IMR-90 (cell line): ENCODE measurements around the gene PLXDC1. TPM values are rescaled to one million over a fixed set of nuclear protein-coding genes. Genes with fewer than 3 reads are reported as not detected.

Source experiments
- ATAC-seq: fragments of 200-7000 bp; cut with Tn5 transposase; 2 replicates; pipeline ENCODE4 v1.9.1; 2020; ENCODE audit warnings: low read depth, mild to moderate bottlenecking, moderate library complexity
- BruUV-seq: library from RNA; stranded (reverse); fragments of 400-500 nt; replicated peaks from 2 replicates; lab custom pipeline; 2021; lab: Mats Ljungman, UMichigan
- CTCF ChIA-PET: fragments of 300-600 bp; formaldehyde crosslinking; extraction: SDS; loops from one replicate; lab custom pipeline; 2021; ENCODE audit warnings: antibody characterized with exemption; lab: Yijun Ruan, JAX
- POLR2A ChIA-PET: fragments of 300-600 bp; sonication (Branson Sonifier 250); formaldehyde crosslinking; loops from one replicate; lab custom pipeline; 2022; ENCODE audit warnings: antibody characterized with exemption; ENCODE audit not compliant: unreplicated experiment; lab: Charles Lee
- DNase-seq: peaks from one replicate; pipeline ENCODE4 v3.0.0; 2013
- H2AFZ ChIP-seq: replicated peaks from 2 replicates; pipeline ENCODE3; 2013; ENCODE audit warnings: low read length, mild to moderate bottlenecking; ENCODE audit not compliant: poor library complexity
- H2AK5ac ChIP-seq: 2 replicates; pipeline ENCODE4 v1.6.1; 2013; ENCODE audit warnings: low read depth, low read length, inconsistent platforms
- H2AK9ac ChIP-seq: replicated peaks from 2 replicates; pipeline ENCODE3; 2013; ENCODE audit warnings: mild to moderate bottlenecking, low read depth, low read length, moderate library complexity; ENCODE audit not compliant: poor library complexity
- H2BK120ac ChIP-seq: 2 replicates; pipeline ENCODE4 v1.6.1; 2013; ENCODE audit warnings: low read depth, low read length, inconsistent platforms
- H2BK15ac ChIP-seq: 3 replicates; pipeline ENCODE4 v1.6.1; 2013; ENCODE audit warnings: low read depth, low read length, inconsistent platforms
- H2BK20ac ChIP-seq: 2 replicates; pipeline ENCODE4 v1.6.1; 2013; ENCODE audit warnings: low read depth, mild to moderate bottlenecking, inconsistent platforms, low read length, moderate library complexity
- H2BK5ac ChIP-seq: 2 replicates; pipeline ENCODE4 v1.6.1; 2013; ENCODE audit warnings: mild to moderate bottlenecking, low read depth, low read length, inconsistent platforms; ENCODE audit not compliant: poor library complexity, severe bottlenecking
- H3K14ac ChIP-seq: replicated peaks from 2 replicates; pipeline ENCODE4 v1.6.1; 2013; ENCODE audit warnings: low read depth, low read length, inconsistent platforms
- H3K18ac ChIP-seq: 2 replicates; pipeline ENCODE4 v1.6.1; 2013; ENCODE audit warnings: low read depth, low read length, control low read depth
- H3K23ac ChIP-seq: 2 replicates; pipeline ENCODE4 v1.6.1; 2013; ENCODE audit warnings: low read depth, low read length, inconsistent platforms
- H3K27ac ChIP-seq: 2 replicates; pipeline ENCODE4 v1.5.1; 2013; ENCODE audit warnings: mild to moderate bottlenecking, control low read depth, low read length; ENCODE audit not compliant: insufficient read depth
- H3K27me3 ChIP-seq: 2 replicates; pipeline ENCODE4 v1.6.1; 2013; ENCODE audit warnings: low read length; ENCODE audit not compliant: control insufficient read depth, insufficient read depth
- H3K36me3 ChIP-seq: 2 replicates; pipeline ENCODE4 v1.6.1; 2013; ENCODE audit warnings: low read length, mixed read lengths; ENCODE audit not compliant: control insufficient read depth, insufficient read depth
- H3K4ac ChIP-seq: 2 replicates; pipeline ENCODE4 v1.6.1; 2013; ENCODE audit warnings: low read depth, low read length, inconsistent platforms
- H3K4me1 ChIP-seq: 2 replicates; pipeline ENCODE4 v1.6.1; 2013; ENCODE audit warnings: low read length, mixed read lengths; ENCODE audit not compliant: control insufficient read depth, insufficient read depth
- H3K4me2 ChIP-seq: 2 replicates; pipeline ENCODE4 v1.6.1; 2013; ENCODE audit warnings: low read depth, mild to moderate bottlenecking, control low read depth, low read length, moderate library complexity
- H3K4me3 ChIP-seq: 2 replicates; pipeline ENCODE4 v1.5.1; 2013; ENCODE audit warnings: low read depth, mild to moderate bottlenecking, control low read depth, low read length, moderate library complexity; ENCODE audit not compliant: insufficient read depth
- H3K56ac ChIP-seq: 2 replicates; pipeline ENCODE4 v1.6.1; 2013; ENCODE audit warnings: low read length, inconsistent platforms; ENCODE audit not compliant: insufficient read depth; ENCODE audit errors: extremely low read depth
- H3K79me1 ChIP-seq, 2 experiments: 2 replicates each; pipeline ENCODE4 v1.6.1; 2013; ENCODE audit warnings: low read length in 2 of 2, inconsistent platforms in 1 of 2, low read depth in 1 of 2
- H3K9ac ChIP-seq: 2 replicates; pipeline ENCODE4 v1.6.1; 2013; ENCODE audit warnings: low read depth, low read length, control low read depth
- H3K9me1 ChIP-seq: 2 replicates; pipeline ENCODE4 v1.6.1; 2013; ENCODE audit warnings: low read length, inconsistent platforms; ENCODE audit not compliant: insufficient read depth
- H3K9me3 ChIP-seq: 2 replicates; pipeline ENCODE4 v1.6.1; 2013; ENCODE audit warnings: low read length; ENCODE audit not compliant: control insufficient read depth, insufficient read depth
- H4K20me1 ChIP-seq: 2 replicates; pipeline ENCODE4 v1.6.1; 2013; ENCODE audit warnings: low read length, inconsistent platforms; ENCODE audit not compliant: insufficient read depth
- H4K5ac ChIP-seq: 2 replicates; pipeline ENCODE4 v1.6.1; 2013; ENCODE audit warnings: mild to moderate bottlenecking, low read depth, low read length, control low read depth
- H4K8ac ChIP-seq, 2 experiments: 2 replicates each; pipeline ENCODE4 v1.6.1; 2013; ENCODE audit warnings: low read depth in 2 of 2, low read length in 2 of 2, control low read depth in 1 of 2, inconsistent platforms in 1 of 2
- H4K91ac ChIP-seq: 2 replicates; pipeline ENCODE4 v1.6.1; 2013; ENCODE audit warnings: low read depth, low read length, inconsistent platforms; ENCODE audit not compliant: insufficient read depth
- BHLHE40 ChIP-seq: fragments of 150-350 bp; IDR thresholded peaks from 2 replicates; pipeline ENCODE4 v1.6.1; 2016; ENCODE audit warnings: mild to moderate bottlenecking, low read depth, low read length
- CEBPB ChIP-seq: IDR thresholded peaks from 2 replicates; pipeline ENCODE4 v1.6.1; 2012; ENCODE audit warnings: low read depth, low read length, improper control_type of control experiment
- CHD1 ChIP-seq: IDR thresholded peaks from 2 replicates; pipeline ENCODE4 v1.6.1; 2012; ENCODE audit warnings: low read depth, low read length, improper control_type of control experiment
- FOS ChIP-seq: fragments of 150-350 bp; IDR thresholded peaks from 2 replicates; pipeline ENCODE4 v1.6.1; 2016; ENCODE audit warnings: low read depth, low read length
- MAFK ChIP-seq: IDR thresholded peaks from 2 replicates; pipeline ENCODE4 v1.6.1; 2012; ENCODE audit warnings: low read depth, low read length, improper control_type of control experiment
- MAZ ChIP-seq: IDR thresholded peaks from 2 replicates; pipeline ENCODE4 v1.6.1; 2012; ENCODE audit warnings: low read depth, mild to moderate bottlenecking, low read length, improper control_type of control experiment, moderate library complexity, borderline replicate concordance
- MXI1 ChIP-seq: IDR thresholded peaks from 2 replicates; pipeline ENCODE4 v1.6.1; 2012; ENCODE audit warnings: low read depth, mild to moderate bottlenecking, low read length, moderate library complexity, borderline replicate concordance
- NFE2L2 ChIP-seq: fragments of 150-350 bp; IDR thresholded peaks from 2 replicates; pipeline ENCODE4 v1.6.1; 2016; ENCODE audit warnings: low read depth, mild to moderate bottlenecking, low read length
- POLR2A ChIP-seq: IDR thresholded peaks from 2 replicates; pipeline ENCODE4 v1.6.1; 2012; ENCODE audit warnings: mild to moderate bottlenecking, low read depth, low read length
- RAD21 ChIP-seq: IDR thresholded peaks from 2 replicates; pipeline ENCODE4 v1.6.1; 2012; ENCODE audit warnings: low read length, improper control_type of control experiment
- RCOR1 ChIP-seq: IDR thresholded peaks from 2 replicates; pipeline ENCODE4 v1.6.1; 2012; ENCODE audit warnings: mild to moderate bottlenecking, low read length, improper control_type of control experiment; ENCODE audit not compliant: insufficient replicate concordance
- RFX5 ChIP-seq: IDR thresholded peaks from 2 replicates; pipeline ENCODE4 v1.8.0; 2012; ENCODE audit warnings: low read depth, mild to moderate bottlenecking, low read length, moderate library complexity
- SMC3 ChIP-seq: fragments of 150-350 bp; IDR thresholded peaks from 2 replicates; pipeline ENCODE4 v1.6.1; 2016; ENCODE audit warnings: low read depth, mild to moderate bottlenecking, antibody characterized with exemption, low read length, moderate library complexity
- USF2 ChIP-seq: fragments of 150-350 bp; IDR thresholded peaks from 2 replicates; pipeline ENCODE4 v1.6.1; 2017; ENCODE audit warnings: mild to moderate bottlenecking, antibody characterized with exemption, low read length, low read depth
- WGBS, 2 experiments: methylation state at CpG; one replicate each; pipeline versions ENCODE4 v1.1.5 to v1.1.7; 2013; ENCODE audit warnings: missing lambda C conversion rate in 2 of 2; ENCODE audit not compliant: insufficient read length in 1 of 2; ENCODE audit errors: extremely low coverage in 2 of 2; 5-methylcytosine and 5-hydroxymethylcytosine counted together
- dilution Hi-C: fragments of 300-500 bp; cut with HindIII; formaldehyde crosslinking; loops from one replicate; pipeline ENCODE4 v1.14.3; 2018; ENCODE audit warnings: low sequenced_read_pairs; ENCODE audit not compliant: unreplicated experiment
- in situ Hi-C: fragments of 300-500 bp; cut with MboI; formaldehyde crosslinking; loops from 3 replicates; pipeline ENCODE4 v1.14.3; 2019; ENCODE audit warnings: low sequenced_read_pairs, inconsistent platforms, mixed read lengths
- intact Hi-C: fragments of 100-400 bp; cut with micrococcal nuclease; formaldehyde crosslinking; loops from 2 replicates; pipeline ENCODE4 v1.10.0; 2022
- polyA plus RNA-seq, 3 experiments: library from polyadenylated mRNA; depleted of rRNA; stranded (reverse); fragments of >200 nt; gene quantifications; 2 replicates each; pipeline ENCODE4 v1.2.3, GENCODE V29; 2012; ENCODE audit warnings: low replicate concordance in 1 of 3
- total RNA-seq: library from RNA; depleted of rRNA; stranded (reverse); fragments of >200 nt; gene quantifications from 2 replicates; pipeline ENCODE4 v1.2.3, GENCODE V29; 2012
- TF ChIP-seq, protein P1 (sequence below): fragments of 150-350 bp; IDR thresholded peaks from 2 replicates; pipeline ENCODE4 v1.6.1; 2016; ENCODE audit warnings: low read depth, mild to moderate bottlenecking, low read length, moderate library complexity, borderline replicate concordance
- TF ChIP-seq, protein P2 (sequence below): conservative IDR thresholded peaks from 2 replicates; pipeline ENCODE4 v1.5.1; 2012; ENCODE audit warnings: mild to moderate bottlenecking, low read depth, low read length, improper control_type of control experiment

Gene PLXDC1
- total and polyA plus RNA-seq, 2 of the 4 experiments (the other 2 are of a cell fraction) = under 0.01 to 0.50 TPM

DNA sequence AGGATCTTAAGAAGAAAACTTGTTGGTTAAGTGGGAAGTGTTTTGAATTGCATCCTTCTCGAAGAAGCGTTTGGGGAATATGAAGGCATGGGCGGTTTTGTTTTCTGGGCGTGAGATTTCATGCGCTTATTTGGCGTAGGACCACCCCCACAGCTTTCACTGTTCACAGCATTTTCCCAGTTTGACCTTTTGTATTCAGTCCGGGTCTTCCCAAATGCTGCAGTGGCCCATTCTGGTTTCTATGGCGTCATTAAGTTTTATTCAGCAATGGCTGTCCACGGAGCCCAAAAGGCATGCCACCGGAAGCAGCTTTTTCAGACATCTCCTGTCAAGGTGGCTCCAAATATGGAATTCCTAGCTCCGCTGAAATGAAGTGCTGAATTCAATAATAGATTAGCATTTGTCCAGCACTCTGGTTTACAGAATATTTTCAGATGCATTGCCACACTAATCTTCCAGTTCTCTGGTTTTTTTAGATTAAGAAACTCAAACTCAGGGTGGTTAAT is 93.7 kb downstream of the PLXDC1 start:
- Histone ChIP-seq H2AFZ (no peak overlapping the region), H3K9me3 (no peaks in the 10 kb centered on the region), H3K27me3 (peaks cover 6% of the 10 kb centered on the region), H2BK15ac (no peak overlapping the region), H3K4me3 (no peak overlapping the region), H2BK120ac (no peak overlapping the region), H3K27ac (no peak overlapping the region), H3K4ac (no peak overlapping the region), H4K5ac (no peak overlapping the region), H2AK9ac (no peak overlapping the region), H3K14ac (no peak overlapping the region), H3K23ac (no peak overlapping the region), H2AK5ac (no peak overlapping the region), H3K56ac (no peak overlapping the region), H4K91ac (no peak overlapping the region), H3K79me1 (peaks cover 2 to 3% of the 10 kb centered on the region in 2 experiments; a peak in 2 of 4 replicates), H3K18ac (no peak overlapping the region), H3K4me1 (peaks cover under 1% of the 10 kb centered on the region; the same call in 1 of the 2 replicates), H3K36me3 (no peaks in the 10 kb centered on the region), H3K4me2 (peak overlapping the region; percentile 16; the same call in 1 of the 2 replicates), H3K9me1 (peaks cover 1% of the 10 kb centered on the region; the same call in 1 of the 2 replicates), H2BK20ac (no peak overlapping the region), H4K20me1 (no peaks in the 10 kb centered on the region), H3K9ac (no peak overlapping the region), H4K8ac (peak overlapping the region in 1 of 2 experiments; percentile 95; a peak in 2 of 4 replicates), H2BK5ac (no peak overlapping the region)
- intact Hi-C loops (no loop called here), dilution Hi-C loops (no loop called here), in situ Hi-C loops (no loop called here)
- WGBS, 2 experiments = 65% methylated on average over 2 of the region's 11 CpGs; no CpG with 5 or more reads in 1 of the 2 experiments
- no TSS peak for BruUV-seq
- no peak for ATAC-seq
- POLR2A ChIA-PET = no interaction called here
- TF ChIP-seq RAD21 (no peak), POLR2A (no peak), USF2 (no peak), BHLHE40 (no peak), MXI1 (no peak), NFE2L2 (no peak), MAZ (no peak), CHD1 (no peak), RCOR1 (no peak), MAFK (no peak), FOS (no peak), RFX5 (no peak), CEBPB (no peak), SMC3 (no peak)
- TF ChIP-seq, protein P1, sequence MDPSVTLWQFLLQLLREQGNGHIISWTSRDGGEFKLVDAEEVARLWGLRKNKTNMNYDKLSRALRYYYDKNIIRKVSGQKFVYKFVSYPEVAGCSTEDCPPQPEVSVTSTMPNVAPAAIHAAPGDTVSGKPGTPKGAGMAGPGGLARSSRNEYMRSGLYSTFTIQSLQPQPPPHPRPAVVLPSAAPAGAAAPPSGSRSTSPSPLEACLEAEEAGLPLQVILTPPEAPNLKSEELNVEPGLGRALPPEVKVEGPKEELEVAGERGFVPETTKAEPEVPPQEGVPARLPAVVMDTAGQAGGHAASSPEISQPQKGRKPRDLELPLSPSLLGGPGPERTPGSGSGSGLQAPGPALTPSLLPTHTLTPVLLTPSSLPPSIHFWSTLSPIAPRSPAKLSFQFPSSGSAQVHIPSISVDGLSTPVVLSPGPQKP = no peak
- TF ChIP-seq, protein P2, sequence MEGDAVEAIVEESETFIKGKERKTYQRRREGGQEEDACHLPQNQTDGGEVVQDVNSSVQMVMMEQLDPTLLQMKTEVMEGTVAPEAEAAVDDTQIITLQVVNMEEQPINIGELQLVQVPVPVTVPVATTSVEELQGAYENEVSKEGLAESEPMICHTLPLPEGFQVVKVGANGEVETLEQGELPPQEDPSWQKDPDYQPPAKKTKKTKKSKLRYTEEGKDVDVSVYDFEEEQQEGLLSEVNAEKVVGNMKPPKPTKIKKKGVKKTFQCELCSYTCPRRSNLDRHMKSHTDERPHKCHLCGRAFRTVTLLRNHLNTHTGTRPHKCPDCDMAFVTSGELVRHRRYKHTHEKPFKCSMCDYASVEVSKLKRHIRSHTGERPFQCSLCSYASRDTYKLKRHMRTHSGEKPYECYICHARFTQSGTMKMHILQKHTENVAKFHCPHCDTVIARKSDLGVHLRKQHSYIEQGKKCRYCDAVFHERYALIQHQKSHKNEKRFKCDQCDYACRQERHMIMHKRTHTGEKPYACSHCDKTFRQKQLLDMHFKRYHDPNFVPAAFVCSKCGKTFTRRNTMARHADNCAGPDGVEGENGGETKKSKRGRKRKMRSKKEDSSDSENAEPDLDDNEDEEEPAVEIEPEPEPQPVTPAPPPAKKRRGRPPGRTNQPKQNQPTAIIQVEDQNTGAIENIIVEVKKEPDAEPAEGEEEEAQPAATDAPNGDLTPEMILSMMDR = no peak
- CTCF ChIA-PET = no interaction called here
- no peak for DNase-seq
